SH-SY5Y (cell line): ENCODE data around the gene EEFSEC.

Experiments used
- GATA2 ChIP-seq: IDR thresholded peaks from 2 replicates; pipeline ENCODE4 v1.6.1; 2011; ENCODE audit warnings: mild to moderate bottlenecking, low read depth, low read length
- GATA3 ChIP-seq: IDR thresholded peaks from 2 replicates; pipeline ENCODE4 v1.6.1; 2011; ENCODE audit warnings: low read depth, mild to moderate bottlenecking, low read length, moderate library complexity

DNA sequence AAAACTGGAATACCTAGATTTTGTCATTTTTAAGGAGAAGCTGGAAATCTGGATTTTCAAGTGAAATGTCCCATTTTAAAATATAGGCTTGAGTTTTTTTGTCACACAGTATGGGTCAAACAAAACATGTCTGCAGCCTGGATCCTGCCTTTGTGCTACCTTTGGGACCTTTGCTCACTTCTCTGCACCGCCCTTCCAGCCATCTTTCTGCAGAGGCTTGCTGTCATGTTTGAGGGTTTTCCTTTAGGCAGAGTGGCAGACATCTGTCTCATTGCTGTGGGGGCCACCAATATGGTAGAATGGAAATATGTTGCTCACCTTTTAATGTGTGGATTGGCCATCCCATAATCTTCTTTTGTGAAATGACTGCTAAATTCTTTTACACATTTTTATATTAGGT lies 136.3 kb downstream of the EEFSEC start:
- TF ChIP-seq GATA2, result no peak
- TF ChIP-seq GATA3, result no peak
